ENCODE data around the gene TRAF6. TPM values are rescaled to one million over a fixed set of nuclear protein-coding genes. Genes with fewer than 3 reads are reported as not detected.

Gene TRAF6
- total RNA-seq, 1 experiment from 2014 or later = 9.3 TPM

- intact Hi-C loops (cut with micrococcal nuclease) = no loop called here
- BruUV-seq (replicated peaks) = no TSS peak
- ChIA-PET RAD21 (ENCODE audit: low non-redundant PET in 1 of 2, low total read pairs in 2 of 2, uncharacterized antibody in 2 of 2, unreplicated experiment in 2 of 2) (no interaction called here), CTCF (no interaction called here), POLR2A (no interaction called here)
- DNase-seq (ENCODE audit: low read depth, low spot score) (no peak), ATAC-seq (no peak)
- H3K9ac ChIP-seq (ENCODE audit: low read length) = no peak overlapping the region
- H3K9me3 ChIP-seq (ENCODE audit: control insufficient read depth in 1 of 2, insufficient read depth in 1 of 2, low read depth in 1 of 2, low read length in 2 of 2) = no peaks in the 10 kb centered on the region
- no peaks in the 10 kb centered on the region for H3K36me3 ChIP-seq (ENCODE audit: control insufficient read depth in 1 of 2, insufficient read depth in 2 of 2, low read length in 2 of 2)
- H3K4me1 ChIP-seq (ENCODE audit: control insufficient read depth in 1 of 2, insufficient read depth in 2 of 2, low read length in 2 of 2) = no peaks in the 10 kb centered on the region
- no peaks in the 10 kb centered on the region for H4K20me1 ChIP-seq (ENCODE audit: insufficient read depth)
- H3K4me2 ChIP-seq (ENCODE audit: low read length) = no peak overlapping the region
- H3K27ac ChIP-seq (ENCODE audit: low read depth, low read length) = no peak overlapping the region
- H3K27me3 ChIP-seq (ENCODE audit: insufficient read depth, low read length) = peaks cover 5% of the 10 kb centered on the region
- H3K4me3 ChIP-seq (replicated peaks in 1 of 2; ENCODE audit: low read depth in 1 of 2, low read length in 2 of 2) = no peak overlapping the region
- H2AFZ ChIP-seq (ENCODE audit: low read depth, low read length, poor library complexity, severe bottlenecking) = no peak overlapping the region
- no peaks in the 10 kb centered on the region for H3K79me2 ChIP-seq (ENCODE audit: insufficient read depth, low read length)
- no peaks in the 10 kb centered on the region for H3K9me2 ChIP-seq (ENCODE audit: insufficient read depth)
- no peak for TF ChIP-seq CEBPB (IDR thresholded peaks at IDR 0.05; ENCODE audit: low read depth)
- no peak for TF ChIP-seq SIN3A (IDR thresholded peaks at IDR 0.05; ENCODE audit: low read depth)
- TF ChIP-seq, protein P1, sequence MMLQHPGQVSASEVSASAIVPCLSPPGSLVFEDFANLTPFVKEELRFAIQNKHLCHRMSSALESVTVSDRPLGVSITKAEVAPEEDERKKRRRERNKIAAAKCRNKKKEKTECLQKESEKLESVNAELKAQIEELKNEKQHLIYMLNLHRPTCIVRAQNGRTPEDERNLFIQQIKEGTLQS (IDR thresholded peaks at IDR 0.05) = no peak
- no peak for TF ChIP-seq CTCF (IDR thresholded peaks at IDR 0.05 in 2 of 3, conservative IDR thresholded peaks at IDR 0.05 in 1 of 3; ENCODE audit: borderline replicate concordance in 1 of 3, insufficient read depth in 1 of 3, low read depth in 2 of 3, low read length in 2 of 3)
- TF ChIP-seq ELF1 (IDR thresholded peaks at IDR 0.05; ENCODE audit: borderline replicate concordance, low read depth) = no peak
These were observed 40.5 kb upstream of the TRAF6 start for GRCh38 chr11:36550385-36551115.

- no TSS peak for BruUV-seq (replicated peaks)
- ChIA-PET POLR2A (no interaction called here), CTCF (interaction anchor here (0.6 to 1.3 kb wide), 7 partner anchors 10 to 251 kb away, joined by 3 to 11 read pairs (median 4); partner anchors contain the start of gene TRAF6), RAD21 (ENCODE audit: low non-redundant PET in 1 of 2, low total read pairs in 2 of 2, uncharacterized antibody in 2 of 2, unreplicated experiment in 2 of 2) (interaction anchor here in 1 of 2 experiments (0.6 kb wide), 1 partner anchor 30 kb away, joined by 3 read pairs; no protein-coding TSS in a partner anchor)
- Histone ChIP-seq H3K9me2 (ENCODE audit: insufficient read depth) (no peaks in the 10 kb centered on the region), H3K27ac (ENCODE audit: low read depth, low read length) (no peak overlapping the region), H3K9ac (ENCODE audit: low read length) (no peak overlapping the region), H3K27me3 (ENCODE audit: insufficient read depth, low read length) (peaks cover 31% of the 10 kb centered on the region; the same call in 1 of the 2 replicates), H3K79me2 (ENCODE audit: insufficient read depth, low read length) (no peaks in the 10 kb centered on the region), H3K4me3 (replicated peaks in 1 of 2; ENCODE audit: low read depth in 1 of 2, low read length in 2 of 2) (no peak overlapping the region), H3K4me2 (ENCODE audit: low read length) (no peak overlapping the region), H3K4me1 (ENCODE audit: control insufficient read depth in 1 of 2, insufficient read depth in 2 of 2, low read length in 2 of 2) (no peaks in the 10 kb centered on the region), H4K20me1 (ENCODE audit: insufficient read depth) (no peaks in the 10 kb centered on the region), H2AFZ (ENCODE audit: low read depth, low read length, poor library complexity, severe bottlenecking) (no peak overlapping the region), H3K36me3 (ENCODE audit: control insufficient read depth in 1 of 2, insufficient read depth in 2 of 2, low read length in 2 of 2) (no peaks in the 10 kb centered on the region), H3K9me3 (ENCODE audit: control insufficient read depth in 1 of 2, insufficient read depth in 1 of 2, low read depth in 1 of 2, low read length in 2 of 2) (no peaks in the 10 kb centered on the region)
- ATAC-seq (peak; percentile 91), DNase-seq (ENCODE audit: low read depth, low spot score) (peak; percentile 38)
- intact Hi-C loops (cut with micrococcal nuclease) = loop anchor here (2.0 kb wide), 1 partner anchor 30 kb away; the partner anchor contains the start of gene TRAF6
- TF ChIP-seq RAD21 (IDR thresholded peaks at IDR 0.05; ENCODE audit: low read depth) (peak; percentile 57), FOSL1 (IDR thresholded peaks at IDR 0.05; ENCODE audit: low read depth) (no peak), ZFX (IDR thresholded peaks at IDR 0.05) (no peak), CTCF (IDR thresholded peaks at IDR 0.05 in 2 of 3, conservative IDR thresholded peaks at IDR 0.05 in 1 of 3; ENCODE audit: borderline replicate concordance in 1 of 3, insufficient read depth in 1 of 3, low read depth in 2 of 3, low read length in 2 of 3) (peak; percentile 15 to 51 (median 42); a peak in 4 of 6 replicates)
- TF ChIP-seq, protein P2, sequence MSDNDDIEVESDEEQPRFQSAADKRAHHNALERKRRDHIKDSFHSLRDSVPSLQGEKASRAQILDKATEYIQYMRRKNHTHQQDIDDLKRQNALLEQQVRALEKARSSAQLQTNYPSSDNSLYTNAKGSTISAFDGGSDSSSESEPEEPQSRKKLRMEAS (IDR thresholded peaks at IDR 0.05) = no peak
- TF ChIP-seq, protein P3, sequence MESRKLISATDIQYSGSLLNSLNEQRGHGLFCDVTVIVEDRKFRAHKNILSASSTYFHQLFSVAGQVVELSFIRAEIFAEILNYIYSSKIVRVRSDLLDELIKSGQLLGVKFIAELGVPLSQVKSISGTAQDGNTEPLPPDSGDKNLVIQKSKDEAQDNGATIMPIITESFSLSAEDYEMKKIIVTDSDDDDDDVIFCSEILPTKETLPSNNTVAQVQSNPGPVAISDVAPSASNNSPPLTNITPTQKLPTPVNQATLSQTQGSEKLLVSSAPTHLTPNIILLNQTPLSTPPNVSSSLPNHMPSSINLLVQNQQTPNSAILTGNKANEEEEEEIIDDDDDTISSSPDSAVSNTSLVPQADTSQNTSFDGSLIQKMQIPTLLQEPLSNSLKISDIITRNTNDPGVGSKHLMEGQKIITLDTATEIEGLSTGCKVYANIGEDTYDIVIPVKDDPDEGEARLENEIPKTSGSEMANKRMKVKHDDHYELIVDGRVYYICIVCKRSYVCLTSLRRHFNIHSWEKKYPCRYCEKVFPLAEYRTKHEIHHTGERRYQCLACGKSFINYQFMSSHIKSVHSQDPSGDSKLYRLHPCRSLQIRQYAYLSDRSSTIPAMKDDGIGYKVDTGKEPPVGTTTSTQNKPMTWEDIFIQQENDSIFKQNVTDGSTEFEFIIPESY (IDR thresholded peaks at IDR 0.05; ENCODE audit: extremely low read depth, insufficient replicate concordance, low read length) = no peak
- TF ChIP-seq, protein P1 (IDR thresholded peaks at IDR 0.05) = no peak
These were observed 30.9 kb upstream of the TRAF6 start for GRCh38 chr11:36540998-36541397.

Data from HCT116 (cell line).